IMR-90 (cell line): ENCODE measurements around the gene ERCC1. TPM values are rescaled to one million over a fixed set of nuclear protein-coding genes. Genes with fewer than 3 reads are reported as not detected.

Experiments used
- ATAC-seq: fragments of 200-7000 bp; cut with Tn5 transposase; 2 replicates; pipeline ENCODE4 v1.9.1; 2020; ENCODE audit warnings: low read depth, mild to moderate bottlenecking, moderate library complexity
- BruUV-seq: library from RNA; stranded (reverse); fragments of 400-500 nt; replicated peaks from 2 replicates; lab custom pipeline; 2021; lab: Mats Ljungman, UMichigan
- CTCF ChIA-PET: fragments of 300-600 bp; formaldehyde crosslinking; extraction: SDS; loops from one replicate; lab custom pipeline; 2021; ENCODE audit warnings: antibody characterized with exemption; lab: Yijun Ruan, JAX
- POLR2A ChIA-PET: fragments of 300-600 bp; sonication (Branson Sonifier 250); formaldehyde crosslinking; loops from one replicate; lab custom pipeline; 2022; ENCODE audit warnings: antibody characterized with exemption; ENCODE audit not compliant: unreplicated experiment; lab: Charles Lee
- DNase-seq: peaks from one replicate; pipeline ENCODE4 v3.0.0; 2013
- H2AFZ ChIP-seq: replicated peaks from 2 replicates; pipeline ENCODE3; 2013; ENCODE audit warnings: low read length, mild to moderate bottlenecking; ENCODE audit not compliant: poor library complexity
- H2AK5ac ChIP-seq: 2 replicates; pipeline ENCODE4 v1.6.1; 2013; ENCODE audit warnings: low read depth, low read length, inconsistent platforms
- H2AK9ac ChIP-seq: replicated peaks from 2 replicates; pipeline ENCODE3; 2013; ENCODE audit warnings: mild to moderate bottlenecking, low read depth, low read length, moderate library complexity; ENCODE audit not compliant: poor library complexity
- H2BK120ac ChIP-seq: 2 replicates; pipeline ENCODE4 v1.6.1; 2013; ENCODE audit warnings: low read depth, low read length, inconsistent platforms
- H2BK15ac ChIP-seq: 3 replicates; pipeline ENCODE4 v1.6.1; 2013; ENCODE audit warnings: low read depth, low read length, inconsistent platforms
- H2BK20ac ChIP-seq: 2 replicates; pipeline ENCODE4 v1.6.1; 2013; ENCODE audit warnings: low read depth, mild to moderate bottlenecking, inconsistent platforms, low read length, moderate library complexity
- H2BK5ac ChIP-seq: 2 replicates; pipeline ENCODE4 v1.6.1; 2013; ENCODE audit warnings: mild to moderate bottlenecking, low read depth, low read length, inconsistent platforms; ENCODE audit not compliant: poor library complexity, severe bottlenecking
- H3K14ac ChIP-seq: replicated peaks from 2 replicates; pipeline ENCODE4 v1.6.1; 2013; ENCODE audit warnings: low read depth, low read length, inconsistent platforms
- H3K18ac ChIP-seq: 2 replicates; pipeline ENCODE4 v1.6.1; 2013; ENCODE audit warnings: low read depth, low read length, control low read depth
- H3K23ac ChIP-seq: 2 replicates; pipeline ENCODE4 v1.6.1; 2013; ENCODE audit warnings: low read depth, low read length, inconsistent platforms
- H3K27ac ChIP-seq: 2 replicates; pipeline ENCODE4 v1.5.1; 2013; ENCODE audit warnings: mild to moderate bottlenecking, control low read depth, low read length; ENCODE audit not compliant: insufficient read depth
- H3K27me3 ChIP-seq: 2 replicates; pipeline ENCODE4 v1.6.1; 2013; ENCODE audit warnings: low read length; ENCODE audit not compliant: control insufficient read depth, insufficient read depth
- H3K36me3 ChIP-seq: 2 replicates; pipeline ENCODE4 v1.6.1; 2013; ENCODE audit warnings: low read length, mixed read lengths; ENCODE audit not compliant: control insufficient read depth, insufficient read depth
- H3K4ac ChIP-seq: 2 replicates; pipeline ENCODE4 v1.6.1; 2013; ENCODE audit warnings: low read depth, low read length, inconsistent platforms
- H3K4me1 ChIP-seq: 2 replicates; pipeline ENCODE4 v1.6.1; 2013; ENCODE audit warnings: low read length, mixed read lengths; ENCODE audit not compliant: control insufficient read depth, insufficient read depth
- H3K4me2 ChIP-seq: 2 replicates; pipeline ENCODE4 v1.6.1; 2013; ENCODE audit warnings: low read depth, mild to moderate bottlenecking, control low read depth, low read length, moderate library complexity
- H3K4me3 ChIP-seq: 2 replicates; pipeline ENCODE4 v1.5.1; 2013; ENCODE audit warnings: low read depth, mild to moderate bottlenecking, control low read depth, low read length, moderate library complexity; ENCODE audit not compliant: insufficient read depth
- H3K56ac ChIP-seq: 2 replicates; pipeline ENCODE4 v1.6.1; 2013; ENCODE audit warnings: low read length, inconsistent platforms; ENCODE audit not compliant: insufficient read depth; ENCODE audit errors: extremely low read depth
- H3K79me1 ChIP-seq, 2 experiments: 2 replicates each; pipeline ENCODE4 v1.6.1; 2013; ENCODE audit warnings: low read length in 2 of 2, inconsistent platforms in 1 of 2, low read depth in 1 of 2
- H3K9ac ChIP-seq: 2 replicates; pipeline ENCODE4 v1.6.1; 2013; ENCODE audit warnings: low read depth, low read length, control low read depth
- H3K9me1 ChIP-seq: 2 replicates; pipeline ENCODE4 v1.6.1; 2013; ENCODE audit warnings: low read length, inconsistent platforms; ENCODE audit not compliant: insufficient read depth
- H3K9me3 ChIP-seq: 2 replicates; pipeline ENCODE4 v1.6.1; 2013; ENCODE audit warnings: low read length; ENCODE audit not compliant: control insufficient read depth, insufficient read depth
- H4K20me1 ChIP-seq: 2 replicates; pipeline ENCODE4 v1.6.1; 2013; ENCODE audit warnings: low read length, inconsistent platforms; ENCODE audit not compliant: insufficient read depth
- H4K5ac ChIP-seq: 2 replicates; pipeline ENCODE4 v1.6.1; 2013; ENCODE audit warnings: mild to moderate bottlenecking, low read depth, low read length, control low read depth
- H4K8ac ChIP-seq, 2 experiments: 2 replicates each; pipeline ENCODE4 v1.6.1; 2013; ENCODE audit warnings: low read depth in 2 of 2, low read length in 2 of 2, control low read depth in 1 of 2, inconsistent platforms in 1 of 2
- H4K91ac ChIP-seq: 2 replicates; pipeline ENCODE4 v1.6.1; 2013; ENCODE audit warnings: low read depth, low read length, inconsistent platforms; ENCODE audit not compliant: insufficient read depth
- BHLHE40 ChIP-seq: fragments of 150-350 bp; IDR thresholded peaks from 2 replicates; pipeline ENCODE4 v1.6.1; 2016; ENCODE audit warnings: mild to moderate bottlenecking, low read depth, low read length
- CHD1 ChIP-seq: IDR thresholded peaks from 2 replicates; pipeline ENCODE4 v1.6.1; 2012; ENCODE audit warnings: low read depth, low read length, improper control_type of control experiment
- FOS ChIP-seq: fragments of 150-350 bp; IDR thresholded peaks from 2 replicates; pipeline ENCODE4 v1.6.1; 2016; ENCODE audit warnings: low read depth, low read length
- MAFK ChIP-seq: IDR thresholded peaks from 2 replicates; pipeline ENCODE4 v1.6.1; 2012; ENCODE audit warnings: low read depth, low read length, improper control_type of control experiment
- MAZ ChIP-seq: IDR thresholded peaks from 2 replicates; pipeline ENCODE4 v1.6.1; 2012; ENCODE audit warnings: low read depth, mild to moderate bottlenecking, low read length, improper control_type of control experiment, moderate library complexity, borderline replicate concordance
- MXI1 ChIP-seq: IDR thresholded peaks from 2 replicates; pipeline ENCODE4 v1.6.1; 2012; ENCODE audit warnings: low read depth, mild to moderate bottlenecking, low read length, moderate library complexity, borderline replicate concordance
- NFE2L2 ChIP-seq: fragments of 150-350 bp; IDR thresholded peaks from 2 replicates; pipeline ENCODE4 v1.6.1; 2016; ENCODE audit warnings: low read depth, mild to moderate bottlenecking, low read length
- POLR2A ChIP-seq: IDR thresholded peaks from 2 replicates; pipeline ENCODE4 v1.6.1; 2012; ENCODE audit warnings: mild to moderate bottlenecking, low read depth, low read length
- RAD21 ChIP-seq: IDR thresholded peaks from 2 replicates; pipeline ENCODE4 v1.6.1; 2012; ENCODE audit warnings: low read length, improper control_type of control experiment
- RCOR1 ChIP-seq: IDR thresholded peaks from 2 replicates; pipeline ENCODE4 v1.6.1; 2012; ENCODE audit warnings: mild to moderate bottlenecking, low read length, improper control_type of control experiment; ENCODE audit not compliant: insufficient replicate concordance
- RFX5 ChIP-seq: IDR thresholded peaks from 2 replicates; pipeline ENCODE4 v1.8.0; 2012; ENCODE audit warnings: low read depth, mild to moderate bottlenecking, low read length, moderate library complexity
- SMC3 ChIP-seq: fragments of 150-350 bp; IDR thresholded peaks from 2 replicates; pipeline ENCODE4 v1.6.1; 2016; ENCODE audit warnings: low read depth, mild to moderate bottlenecking, antibody characterized with exemption, low read length, moderate library complexity
- WGBS, 2 experiments: methylation state at CpG; one replicate each; pipeline versions ENCODE4 v1.1.5 to v1.1.7; 2013; ENCODE audit warnings: missing lambda C conversion rate in 2 of 2; ENCODE audit not compliant: insufficient read length in 1 of 2; ENCODE audit errors: extremely low coverage in 2 of 2; 5-methylcytosine and 5-hydroxymethylcytosine counted together
- dilution Hi-C: fragments of 300-500 bp; cut with HindIII; formaldehyde crosslinking; loops from one replicate; pipeline ENCODE4 v1.14.3; 2018; ENCODE audit warnings: low sequenced_read_pairs; ENCODE audit not compliant: unreplicated experiment
- in situ Hi-C: fragments of 300-500 bp; cut with MboI; formaldehyde crosslinking; loops from 3 replicates; pipeline ENCODE4 v1.14.3; 2019; ENCODE audit warnings: low sequenced_read_pairs, inconsistent platforms, mixed read lengths
- intact Hi-C: fragments of 100-400 bp; cut with micrococcal nuclease; formaldehyde crosslinking; loops from 2 replicates; pipeline ENCODE4 v1.10.0; 2022
- polyA plus RNA-seq, 3 experiments: library from polyadenylated mRNA; depleted of rRNA; stranded (reverse); fragments of >200 nt; gene quantifications; 2 replicates each; pipeline ENCODE4 v1.2.3, GENCODE V29; 2012; ENCODE audit warnings: low replicate concordance in 1 of 3
- total RNA-seq: library from RNA; depleted of rRNA; stranded (reverse); fragments of >200 nt; gene quantifications from 2 replicates; pipeline ENCODE4 v1.2.3, GENCODE V29; 2012
- TF ChIP-seq, protein P1 (sequence below): fragments of 150-350 bp; IDR thresholded peaks from 2 replicates; pipeline ENCODE4 v1.6.1; 2017; ENCODE audit warnings: mild to moderate bottlenecking, antibody characterized with exemption, low read length, low read depth

The ERCC1 gene
- total and polyA plus RNA-seq, 2 of the 4 experiments (the other 2 are of a cell fraction) = 84.2 to 132 TPM

DNA sequence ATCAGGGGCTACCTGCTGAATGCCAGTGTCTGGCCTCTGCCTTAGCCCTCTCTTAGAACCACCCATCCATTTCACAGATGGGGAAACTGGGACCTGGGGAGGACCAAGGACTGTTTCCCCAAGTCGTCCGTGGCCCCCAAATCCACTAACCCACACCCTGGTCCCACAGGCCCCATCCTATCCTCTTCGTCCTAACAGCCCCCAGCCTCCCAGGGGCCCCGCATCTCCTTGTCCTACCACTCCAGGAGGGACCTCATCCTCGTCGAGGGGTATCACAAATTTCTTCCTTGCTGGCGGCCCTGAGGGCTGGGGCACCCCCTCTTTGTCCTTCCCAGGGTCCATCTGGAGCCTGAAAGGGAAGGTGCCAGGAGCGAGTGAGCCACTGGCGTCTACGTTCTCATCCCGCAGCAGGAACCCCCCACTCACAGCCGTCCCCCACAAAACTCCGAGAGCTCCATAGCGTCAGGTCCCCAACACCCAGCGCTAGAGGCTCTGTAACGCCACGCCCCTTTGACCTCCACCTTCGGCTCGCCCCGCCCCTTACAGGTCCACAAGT lies 606 bp downstream of the ERCC1 start:
- Histone ChIP-seq H3K18ac (peak overlapping the region; percentile 31), H3K4ac (peak overlapping the region; percentile 88), H4K8ac (peak overlapping the region; percentile 91 to 92), H3K36me3 (peaks cover 25% of the 10 kb centered on the region), H3K56ac (peak overlapping the region; percentile 59), H2AK5ac (peak overlapping the region; percentile 80), H2BK5ac (peak overlapping the region; percentile 75), H4K20me1 (no peaks in the 10 kb centered on the region), H3K14ac (peak overlapping the region; percentile 93), H2AFZ (peak overlapping the region; percentile 87), H3K9me1 (no peaks in the 10 kb centered on the region; the same call in 1 of the 2 replicates), H2BK120ac (peak overlapping the region; percentile 70), H2BK15ac (peak overlapping the region; percentile 70; the same call in 2 of the 3 replicates), H2BK20ac (peak overlapping the region; percentile 64), H3K9me3 (no peaks in the 10 kb centered on the region), H4K91ac (peak overlapping the region; percentile 69), H3K4me1 (peaks cover 5% of the 10 kb centered on the region), H3K4me3 (peak overlapping the region; percentile 70), H3K27me3 (no peaks in the 10 kb centered on the region), H2AK9ac (peak overlapping the region; percentile 95), H3K27ac (peak overlapping the region; percentile 98), H4K5ac (peak overlapping the region; percentile 53), H3K23ac (peak overlapping the region; percentile 78; the same call in 1 of the 2 replicates), H3K4me2 (peak overlapping the region; percentile 85), H3K9ac (peak overlapping the region; percentile 78), H3K79me1 (peaks cover 14 to 48% of the 10 kb centered on the region in 2 experiments)
- TSS peak; percentile 43 for BruUV-seq
- 4% methylated on average over 10 of the region's 20 CpGs; no CpG with 5 or more reads in 1 of the 2 experiments for WGBS, 2 experiments
- in situ Hi-C loops (no loop called here), dilution Hi-C loops (no loop called here), intact Hi-C loops (no loop called here)
- DNase-seq (no peak), ATAC-seq (no peak)
- CTCF ChIA-PET = no interaction called here
- TF ChIP-seq BHLHE40 = no peak
- no peak for TF ChIP-seq SMC3
- TF ChIP-seq MAFK = no peak
- TF ChIP-seq RAD21 = no peak
- no peak for TF ChIP-seq CHD1
- TF ChIP-seq MAZ = no peak
- TF ChIP-seq NFE2L2 = no peak
- TF ChIP-seq POLR2A = no peak
- no peak for TF ChIP-seq MXI1
- TF ChIP-seq, protein P1, sequence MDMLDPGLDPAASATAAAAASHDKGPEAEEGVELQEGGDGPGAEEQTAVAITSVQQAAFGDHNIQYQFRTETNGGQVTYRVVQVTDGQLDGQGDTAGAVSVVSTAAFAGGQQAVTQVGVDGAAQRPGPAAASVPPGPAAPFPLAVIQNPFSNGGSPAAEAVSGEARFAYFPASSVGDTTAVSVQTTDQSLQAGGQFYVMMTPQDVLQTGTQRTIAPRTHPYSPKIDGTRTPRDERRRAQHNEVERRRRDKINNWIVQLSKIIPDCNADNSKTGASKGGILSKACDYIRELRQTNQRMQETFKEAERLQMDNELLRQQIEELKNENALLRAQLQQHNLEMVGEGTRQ = no peak
- TF ChIP-seq RCOR1 = no peak
- no peak for TF ChIP-seq FOS
- no peak for TF ChIP-seq RFX5
- POLR2A ChIA-PET = no interaction called here
